ENCODE results near the gene ADRB2. TPM values are rescaled to one million over a fixed set of nuclear protein-coding genes. Genes with fewer than 3 reads are reported as not detected.

The ADRB2 gene
- total RNA-seq, 1 donor from 2014 or later = 0.83 TPM

DNA sequence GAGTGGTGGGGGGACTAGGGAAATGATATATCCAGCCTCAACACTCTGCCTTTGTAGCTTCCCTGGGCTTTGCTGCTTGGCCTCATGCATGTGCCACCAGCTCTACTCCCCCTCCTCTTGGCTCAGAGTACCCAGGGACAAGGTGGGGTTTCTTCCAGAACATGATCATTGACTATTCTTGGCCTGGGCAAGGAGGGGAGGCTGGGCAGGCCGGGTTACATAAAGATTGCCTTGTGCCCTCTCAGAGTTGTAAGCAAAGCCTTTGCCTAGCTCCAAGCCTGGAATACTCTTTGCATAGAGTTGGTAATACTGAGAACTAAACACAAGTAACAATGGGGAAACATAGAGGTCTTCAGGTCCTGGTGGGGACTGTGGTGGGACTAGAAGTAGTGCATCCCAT is 11.9 kb downstream of the ADRB2 start:
- no peaks in the 10 kb centered on the region for H3K4me1 Mint-ChIP-seq (ENCODE audit: low read depth)
- H3K27me3 Mint-ChIP-seq (ENCODE audit: insufficient read depth) = peaks cover 32% of the 10 kb centered on the region
- no peaks in the 10 kb centered on the region for H3K36me3 Mint-ChIP-seq (ENCODE audit: low read depth)
- H3K9me3 Mint-ChIP-seq = no peaks in the 10 kb centered on the region
- H3K4me3 Mint-ChIP-seq = no peak overlapping the region
- no peak overlapping the region for H3K27ac Mint-ChIP-seq
- intact Hi-C loops (cut with micrococcal nuclease) = no loop called here
- no peak for DNase-seq (ENCODE audit: low spot score)

DNA sequence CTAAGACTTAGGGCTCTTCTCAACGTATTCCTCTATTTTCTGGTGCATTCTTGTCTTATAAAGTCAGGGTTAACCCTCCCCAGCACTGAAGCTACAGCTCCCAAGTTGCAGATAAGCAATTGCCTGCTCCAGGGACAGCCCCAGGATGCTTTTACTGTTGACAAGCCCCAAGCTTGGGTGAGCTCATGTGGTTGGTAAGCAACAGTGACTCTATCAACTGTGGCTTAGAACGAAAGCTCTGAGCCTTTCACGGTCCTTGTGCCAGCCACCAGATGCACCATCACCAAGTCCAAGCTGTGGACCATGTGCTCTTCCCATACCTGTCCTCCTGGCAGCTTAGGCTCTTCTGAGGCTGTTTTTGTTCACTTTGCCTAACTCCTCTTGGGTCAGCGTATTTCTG is 13.5 kb downstream of the ADRB2 start:
- Mint-ChIP-seq H3K4me1 (ENCODE audit: low read depth) (peaks cover 4% of the 10 kb centered on the region), H3K27me3 (ENCODE audit: insufficient read depth) (peaks cover 31% of the 10 kb centered on the region), H3K27ac (no peak overlapping the region), H3K36me3 (ENCODE audit: low read depth) (no peaks in the 10 kb centered on the region), H3K9me3 (no peaks in the 10 kb centered on the region), H3K4me3 (no peak overlapping the region)
- DNase-seq (ENCODE audit: low spot score) = no peak
- intact Hi-C loops (cut with micrococcal nuclease) = no loop called here

DNA sequence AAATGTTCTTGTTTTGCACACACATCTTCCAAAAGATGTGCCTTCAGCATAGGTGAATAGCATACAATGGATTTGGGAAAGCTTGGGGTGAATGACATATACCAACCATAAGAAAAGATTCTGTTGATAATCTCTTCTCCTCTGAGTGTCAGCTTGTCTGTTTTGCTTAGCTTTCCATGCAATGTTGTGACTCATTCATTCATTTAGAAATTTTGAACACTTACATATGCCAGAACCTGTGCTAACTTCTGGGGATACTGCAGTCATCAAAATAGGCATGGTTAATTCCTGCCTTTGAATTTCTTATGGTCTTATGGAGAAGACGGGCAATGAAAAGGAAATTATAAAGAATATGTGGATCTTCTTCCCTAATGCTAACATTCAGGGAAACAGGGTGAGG is 14.1 kb downstream of the ADRB2 start:
- H3K4me1 Mint-ChIP-seq (ENCODE audit: low read depth) = peaks cover 6% of the 10 kb centered on the region
- no peaks in the 10 kb centered on the region for H3K36me3 Mint-ChIP-seq (ENCODE audit: low read depth)
- DNase-seq (ENCODE audit: low spot score) = no peak
- H3K4me3 Mint-ChIP-seq = no peak overlapping the region
- peaks cover 30% of the 10 kb centered on the region for H3K27me3 Mint-ChIP-seq (ENCODE audit: insufficient read depth)
- H3K27ac Mint-ChIP-seq = no peak overlapping the region
- no peaks in the 10 kb centered on the region for H3K9me3 Mint-ChIP-seq
- intact Hi-C loops (cut with micrococcal nuclease) = no loop called here

DNA sequence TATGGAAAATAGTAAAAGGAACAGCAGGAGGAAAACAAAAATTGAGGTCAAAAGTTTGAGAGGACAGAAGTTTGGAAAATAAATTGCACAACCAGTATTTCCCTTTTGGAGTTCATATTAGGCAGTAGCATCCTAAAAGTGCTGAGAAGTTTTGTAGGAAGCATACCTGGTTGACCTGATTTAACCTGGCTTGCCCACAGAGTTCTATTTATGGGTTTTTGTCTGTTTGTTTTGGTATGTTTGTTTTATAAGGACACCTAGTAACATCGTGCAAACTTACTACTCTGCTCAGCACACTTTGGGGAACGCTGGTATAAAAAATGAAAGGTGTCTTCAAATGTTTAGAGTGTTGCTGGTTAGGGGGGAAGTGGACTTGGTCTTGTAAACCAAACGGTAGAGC is 15.1 kb downstream of the ADRB2 start:
- peaks cover 12% of the 10 kb centered on the region for H3K4me1 Mint-ChIP-seq (ENCODE audit: low read depth)

DNA sequence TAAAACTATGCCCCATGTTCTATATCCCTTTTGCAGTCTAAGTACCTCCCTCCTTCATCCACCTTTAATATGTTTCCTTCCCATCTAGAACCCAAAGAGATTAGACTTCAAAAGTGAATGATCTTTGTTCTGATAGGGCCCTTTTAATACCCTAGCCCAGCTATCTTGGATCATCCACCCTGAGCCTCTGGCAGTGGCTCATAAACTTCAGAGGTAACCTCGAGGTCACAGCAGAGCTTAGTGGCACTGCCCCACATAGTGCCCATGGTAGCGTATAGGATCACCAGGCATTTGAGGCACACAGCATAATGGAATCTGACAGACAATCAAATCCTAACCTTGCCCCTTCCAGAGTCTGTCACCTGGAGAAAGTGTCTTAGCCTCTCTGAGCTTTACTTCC is 15.8 kb downstream of the ADRB2 start:
- no peaks in the 10 kb centered on the region for H3K36me3 Mint-ChIP-seq (ENCODE audit: low read depth)
- no peaks in the 10 kb centered on the region for H3K9me3 Mint-ChIP-seq
- H3K27ac Mint-ChIP-seq = no peak overlapping the region
- intact Hi-C loops (cut with micrococcal nuclease) = no loop called here
- peaks cover 25% of the 10 kb centered on the region for H3K27me3 Mint-ChIP-seq (ENCODE audit: insufficient read depth)
- H3K4me3 Mint-ChIP-seq = no peak overlapping the region
- DNase-seq (ENCODE audit: low spot score) = no peak
- peaks cover 12% of the 10 kb centered on the region for H3K4me1 Mint-ChIP-seq (ENCODE audit: low read depth)

More for the DNA sequence above, 15.1 kb downstream of the ADRB2 start:
- H3K4me3 Mint-ChIP-seq = no peak overlapping the region
- no peak overlapping the region for H3K27ac Mint-ChIP-seq
- H3K27me3 Mint-ChIP-seq (ENCODE audit: insufficient read depth) = peaks cover 28% of the 10 kb centered on the region
- H3K36me3 Mint-ChIP-seq (ENCODE audit: low read depth) = no peaks in the 10 kb centered on the region
- no peaks in the 10 kb centered on the region for H3K9me3 Mint-ChIP-seq
- no peak for DNase-seq (ENCODE audit: low spot score)
- intact Hi-C loops (cut with micrococcal nuclease) = no loop called here

DNA sequence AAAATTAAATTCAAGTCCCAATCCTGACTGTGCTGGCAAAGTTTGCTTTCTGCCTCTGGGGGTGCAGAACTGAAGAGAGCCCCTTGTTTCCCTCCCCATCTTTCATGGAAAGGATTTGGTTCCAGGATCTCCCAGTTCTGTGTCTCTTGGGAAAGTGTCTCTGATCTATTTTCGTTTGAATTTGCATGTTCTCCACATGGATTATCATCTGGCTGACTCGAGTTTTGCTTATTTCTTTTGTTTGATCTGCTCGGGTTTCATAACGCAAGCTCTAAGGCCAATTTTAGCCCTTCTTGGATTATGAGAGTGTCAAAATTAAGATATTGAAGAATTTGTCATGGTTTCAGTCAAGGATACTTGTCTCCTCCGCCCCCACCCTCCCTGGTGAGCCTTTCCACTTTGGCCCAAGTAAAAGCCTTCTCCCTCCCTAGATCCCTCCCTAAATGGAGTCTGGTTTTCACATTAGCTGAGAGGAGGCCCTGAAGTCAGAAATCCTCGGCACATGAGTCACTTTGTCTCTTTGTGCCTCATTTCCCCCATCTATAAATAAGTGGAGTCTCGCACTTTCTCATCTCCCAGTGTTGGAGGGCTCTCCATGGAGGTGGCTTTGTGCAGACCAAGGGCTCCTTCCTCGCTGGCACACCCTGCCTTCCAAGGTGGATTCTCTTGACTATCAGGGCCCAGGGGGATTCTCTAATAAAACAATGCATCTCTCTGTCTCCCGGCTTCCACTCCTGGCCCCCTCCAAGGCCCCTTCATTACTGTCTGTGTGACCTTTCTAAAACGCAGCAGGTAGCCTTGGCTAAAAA is 17.3 kb downstream of the ADRB2 start:
- Mint-ChIP-seq H3K27ac (no peak overlapping the region), H3K36me3 (ENCODE audit: low read depth) (peaks cover 4% of the 10 kb centered on the region), H3K9me3 (peaks cover 6% of the 10 kb centered on the region), H3K27me3 (ENCODE audit: insufficient read depth) (peaks cover 17% of the 10 kb centered on the region), H3K4me1 (ENCODE audit: low read depth) (peaks cover 20% of the 10 kb centered on the region), H3K4me3 (no peak overlapping the region)
- intact Hi-C loops (cut with micrococcal nuclease) = no loop called here
- no peak for DNase-seq (ENCODE audit: low spot score)

DNA sequence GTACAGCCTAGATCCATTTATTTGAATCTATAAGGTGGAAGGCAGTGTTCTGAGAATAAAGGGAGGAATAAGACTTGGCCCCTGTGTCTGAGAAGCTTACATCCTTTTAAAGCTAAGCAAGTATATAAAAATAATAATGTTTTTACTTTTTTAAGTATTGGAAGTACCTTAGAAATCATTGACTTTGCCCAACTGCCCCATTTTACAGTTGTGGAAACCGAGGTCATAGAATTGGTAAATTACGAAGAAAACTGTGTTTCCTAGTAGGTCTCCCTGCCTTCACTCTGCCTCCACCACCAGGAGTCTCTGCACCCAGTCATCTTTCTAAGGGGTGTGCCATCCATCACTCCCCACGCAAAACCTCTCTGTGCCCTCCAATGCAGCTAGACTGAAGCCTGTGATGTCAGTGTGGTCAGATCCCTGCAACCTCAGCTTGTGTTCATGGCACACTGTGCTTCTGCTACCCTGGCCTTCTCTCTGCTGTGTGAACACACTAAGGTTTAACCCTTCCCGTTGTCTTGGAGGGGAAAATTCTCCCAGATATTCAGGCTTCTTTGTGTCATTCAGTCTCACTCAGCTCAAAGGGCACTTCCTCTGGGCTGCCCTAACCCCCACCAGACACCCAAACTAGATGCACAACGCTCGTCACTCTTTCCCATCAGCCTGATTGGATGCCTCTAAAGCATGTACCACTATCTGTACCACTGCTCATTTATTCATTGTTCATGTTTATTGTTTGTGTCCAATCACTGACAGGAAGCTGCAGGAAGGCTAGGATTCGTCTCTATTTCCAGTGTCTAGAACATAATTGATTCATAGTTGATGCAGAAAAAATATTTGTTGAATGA is 18.2 kb downstream of the ADRB2 start:
- no peak overlapping the region for H3K4me3 Mint-ChIP-seq
- H3K36me3 Mint-ChIP-seq (ENCODE audit: low read depth) = peaks cover 4% of the 10 kb centered on the region
- intact Hi-C loops (cut with micrococcal nuclease) = no loop called here
- peaks cover 6% of the 10 kb centered on the region for H3K9me3 Mint-ChIP-seq
- DNase-seq (ENCODE audit: low spot score) = no peak
- H3K27ac Mint-ChIP-seq = no peak overlapping the region
- H3K27me3 Mint-ChIP-seq (ENCODE audit: insufficient read depth) = peaks cover 11% of the 10 kb centered on the region
- peaks cover 29% of the 10 kb centered on the region for H3K4me1 Mint-ChIP-seq (ENCODE audit: low read depth)

DNA sequence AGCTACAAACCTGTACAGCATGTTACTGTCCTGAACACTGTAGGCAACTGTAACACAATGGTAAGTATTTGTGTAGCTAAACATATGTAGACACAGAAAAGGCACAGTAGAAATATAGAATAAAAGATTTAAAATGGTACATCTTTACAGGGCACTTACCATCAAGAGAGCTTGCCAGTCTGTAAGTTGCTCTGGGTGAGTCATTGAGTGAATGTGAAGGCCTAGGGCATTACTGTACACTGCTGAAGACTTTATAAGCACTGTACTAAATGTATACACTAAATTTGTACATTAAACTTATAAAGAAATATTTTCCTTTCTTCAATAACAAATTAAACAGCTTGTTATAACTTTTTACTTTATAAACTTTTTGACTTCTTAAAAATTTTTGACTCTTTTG is 20.5 kb downstream of the ADRB2 start:
- Mint-ChIP-seq H3K9me3 (peaks cover 6% of the 10 kb centered on the region), H3K4me3 (no peak overlapping the region), H3K36me3 (ENCODE audit: low read depth) (peaks cover 4% of the 10 kb centered on the region), H3K27me3 (ENCODE audit: insufficient read depth) (peaks cover 14% of the 10 kb centered on the region), H3K27ac (no peak overlapping the region), H3K4me1 (ENCODE audit: low read depth) (peaks cover 34% of the 10 kb centered on the region)
- intact Hi-C loops (cut with micrococcal nuclease) = no loop called here
- DNase-seq (ENCODE audit: low spot score) = no peak

DNA sequence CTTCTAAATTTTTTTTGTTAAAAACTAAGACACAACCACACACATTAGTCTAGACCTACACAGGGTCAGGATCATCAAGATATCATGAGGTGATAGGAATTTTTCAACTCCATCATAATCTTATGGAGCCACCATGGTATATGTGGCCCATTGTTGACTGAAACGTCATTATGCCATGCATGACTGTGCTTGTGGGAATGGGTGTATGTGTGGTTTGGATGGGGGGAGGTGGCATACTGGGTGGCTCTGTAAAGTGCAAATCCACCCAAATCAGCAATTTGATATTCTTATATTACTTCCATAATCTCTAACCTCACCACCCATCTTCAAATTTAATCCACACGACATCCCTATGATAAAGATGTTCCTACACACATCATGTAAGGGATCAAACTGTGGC is 21.0 kb downstream of the ADRB2 start:
- H3K9me3 Mint-ChIP-seq = peaks cover 6% of the 10 kb centered on the region
- peaks cover 4% of the 10 kb centered on the region for H3K36me3 Mint-ChIP-seq (ENCODE audit: low read depth)
- no peak overlapping the region for H3K27ac Mint-ChIP-seq
- H3K4me1 Mint-ChIP-seq (ENCODE audit: low read depth) = peaks cover 34% of the 10 kb centered on the region
- no peak for DNase-seq (ENCODE audit: low spot score)
- H3K4me3 Mint-ChIP-seq = no peak overlapping the region
- intact Hi-C loops (cut with micrococcal nuclease) = no loop called here
- H3K27me3 Mint-ChIP-seq (ENCODE audit: insufficient read depth) = peaks cover 14% of the 10 kb centered on the region

DNA sequence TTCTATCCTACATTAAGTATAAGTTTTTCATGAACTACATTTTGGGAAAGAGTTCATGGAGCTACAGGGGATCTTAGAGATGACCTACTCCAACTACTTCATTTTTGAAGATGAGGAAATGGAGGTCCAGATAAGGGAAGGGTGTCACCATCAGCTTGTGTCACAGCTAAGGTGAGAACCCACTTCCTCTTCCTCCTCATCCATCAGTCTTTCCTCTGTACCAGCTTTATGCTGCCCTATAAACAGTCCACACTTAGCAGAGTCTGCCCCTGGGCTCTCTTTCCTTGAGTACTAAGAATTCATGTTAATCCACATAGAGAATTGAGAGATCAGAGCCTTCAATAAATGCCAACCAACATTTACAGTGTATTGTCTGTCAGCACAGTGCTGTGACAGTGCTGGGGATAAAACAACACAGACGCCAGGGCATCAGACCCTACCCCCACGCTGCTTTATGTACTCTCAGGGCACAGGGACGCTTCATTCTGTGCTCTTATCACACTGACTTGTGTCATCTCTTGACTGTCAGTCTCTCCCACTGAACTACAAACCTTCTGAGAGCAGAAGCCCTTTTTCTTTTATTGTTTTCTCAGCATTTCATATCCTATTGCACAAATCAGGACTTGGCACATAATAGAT is 22.1 kb downstream of the ADRB2 start:
- H3K27ac Mint-ChIP-seq = peak overlapping the region; percentile 61
- intact Hi-C loops (cut with micrococcal nuclease) = no loop called here
- peaks cover 38% of the 10 kb centered on the region for H3K4me1 Mint-ChIP-seq (ENCODE audit: low read depth)
- peaks cover 6% of the 10 kb centered on the region for H3K9me3 Mint-ChIP-seq
- peak overlapping the region; percentile 51 for H3K4me3 Mint-ChIP-seq
- peaks cover 4% of the 10 kb centered on the region for H3K36me3 Mint-ChIP-seq (ENCODE audit: low read depth)
- H3K27me3 Mint-ChIP-seq (ENCODE audit: insufficient read depth) = peaks cover 13% of the 10 kb centered on the region
- DNase-seq (ENCODE audit: low spot score) = no peak

DNA sequence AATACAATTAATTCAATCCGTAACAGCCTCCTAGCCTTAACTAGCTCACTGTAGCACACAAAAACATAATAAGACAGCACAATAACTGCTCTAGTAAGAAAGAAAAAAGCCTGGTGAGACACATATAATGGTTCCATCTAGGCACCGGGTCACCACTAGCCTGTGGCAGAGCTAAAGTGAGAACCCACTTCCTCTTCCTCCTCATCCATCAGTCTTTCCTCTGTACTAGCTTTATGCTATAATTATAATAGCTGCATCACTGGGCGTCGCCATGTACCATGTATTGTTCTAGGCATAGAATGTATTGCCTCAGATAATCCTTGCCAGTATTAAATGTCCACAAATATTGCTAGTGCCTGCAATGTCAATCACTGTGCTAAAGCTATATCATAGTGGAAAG is 23.1 kb downstream of the ADRB2 start:
- no peak overlapping the region for H3K4me3 Mint-ChIP-seq
- peak overlapping the region; percentile 63 for H3K27ac Mint-ChIP-seq
- peaks cover 4% of the 10 kb centered on the region for H3K36me3 Mint-ChIP-seq (ENCODE audit: low read depth)
- intact Hi-C loops (cut with micrococcal nuclease) = no loop called here
- H3K27me3 Mint-ChIP-seq (ENCODE audit: insufficient read depth) = peaks cover 8% of the 10 kb centered on the region
- DNase-seq (ENCODE audit: low spot score) = no peak
- peaks cover 6% of the 10 kb centered on the region for H3K9me3 Mint-ChIP-seq
- peaks cover 46% of the 10 kb centered on the region for H3K4me1 Mint-ChIP-seq (ENCODE audit: low read depth)

DNA sequence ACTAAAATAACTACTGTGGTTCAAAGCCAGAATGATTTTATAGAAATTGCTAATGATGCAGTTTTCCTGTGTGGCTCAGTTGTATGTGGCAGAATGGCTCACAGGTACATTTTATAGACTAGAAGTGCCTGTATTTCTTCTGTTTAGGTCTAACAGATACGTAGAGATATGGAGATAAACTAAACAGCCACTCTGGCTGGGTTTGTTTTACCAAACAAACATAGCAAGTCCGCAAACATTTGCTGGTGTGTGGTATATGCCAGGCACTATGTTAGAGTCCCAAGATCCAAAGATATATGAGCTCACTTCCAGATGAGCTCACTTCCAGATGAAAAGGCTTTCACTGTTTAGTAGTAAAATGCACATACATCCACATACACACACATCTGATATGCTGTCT is 24.4 kb downstream of the ADRB2 start:
- Mint-ChIP-seq H3K9me3 (peaks cover 6% of the 10 kb centered on the region), H3K4me3 (no peak overlapping the region), H3K4me1 (ENCODE audit: low read depth) (peaks cover 51% of the 10 kb centered on the region), H3K27me3 (ENCODE audit: insufficient read depth) (peaks cover 8% of the 10 kb centered on the region), H3K27ac (no peak overlapping the region), H3K36me3 (ENCODE audit: low read depth) (peaks cover 4% of the 10 kb centered on the region)
- intact Hi-C loops (cut with micrococcal nuclease) = no loop called here
- DNase-seq (ENCODE audit: low spot score) = no peak

DNA sequence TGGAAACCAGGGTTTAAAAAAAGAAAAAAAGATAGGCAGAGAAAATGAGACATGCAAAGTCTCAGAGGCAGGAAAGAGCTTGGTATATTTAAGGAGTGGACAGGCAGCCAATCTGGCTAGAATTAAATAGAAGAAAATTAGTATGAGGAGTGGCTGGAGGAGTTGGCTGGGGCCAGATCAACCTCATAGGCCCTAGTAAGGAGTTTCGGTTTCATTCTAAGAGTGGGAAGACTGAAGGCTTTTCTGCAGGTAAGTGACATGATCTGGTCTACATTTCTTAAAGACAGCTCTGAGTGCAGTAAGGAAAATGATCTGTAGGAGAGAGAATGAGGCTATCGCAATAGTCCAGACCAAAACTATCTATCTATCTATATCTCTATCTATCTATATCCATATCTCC is 27.5 kb downstream of the ADRB2 start:
- no peak overlapping the region for H3K4me3 Mint-ChIP-seq
- H3K27me3 Mint-ChIP-seq (ENCODE audit: insufficient read depth) = peaks cover 10% of the 10 kb centered on the region
- H3K27ac Mint-ChIP-seq = peak overlapping the region; percentile 7
- H3K9me3 Mint-ChIP-seq = no peaks in the 10 kb centered on the region
- intact Hi-C loops (cut with micrococcal nuclease) = no loop called here
- no peak for DNase-seq (ENCODE audit: low spot score)
- H3K36me3 Mint-ChIP-seq (ENCODE audit: low read depth) = no peaks in the 10 kb centered on the region
- peaks cover 47% of the 10 kb centered on the region for H3K4me1 Mint-ChIP-seq (ENCODE audit: low read depth)

Measured in activated T-helper 1 cell treated with anti-CD3 and anti-CD28 coated beads, Interleukin-12 subunit alpha, Interleukin-12 subunit beta, Interleukin-2, Interleukin-4 antibody, amounts not matched to agents 30 ng/mL and 10 ng/mL and 1 ng/mL, durations not matched to agents 14 hours and 24 hours and 36 hours (primary cell).